Activated CD8-positive, alpha-beta memory T cell treated with anti-CD3 and anti-CD28 coated beads, Interleukin-2, amount 50 U/mL, for 24 hours (primary cell): ENCODE measurements around the gene RPTOR.
"Not testable (repeated sequence)": the region's sequence is repeated elsewhere in the genome, so short reads cannot be mapped to it uniquely, and the experiment has no call there.

Source experiments
- DNase-seq: peaks from one replicate; pipeline ENCODE4 v3.0.0-alpha.2; 2020; ENCODE audit errors: extremely low read depth

Gene RPTOR

GRCh38 chr17:80616705-80617104 lies 72.1 kb downstream of the RPTOR start:
- no peak for DNase-seq

GRCh38 chr17:80618304-80618703 lies 73.7 kb downstream of the RPTOR start:
- DNase-seq, result no peak

- no peak for DNase-seq
Observed at GRCh38 chr17:80619535-80620235, 75.0 kb downstream of the RPTOR start.

GRCh38 chr17:80621335-80621996 lies 76.8 kb downstream of the RPTOR start:
- DNase-seq, result no peak

GRCh38 chr17:80621997-80622357 lies 77.3 kb downstream of the RPTOR start:
- DNase-seq, result no peak

GRCh38 chr17:80624864-80625263 lies 80.2 kb downstream of the RPTOR start:
- no peak for DNase-seq

GRCh38 chr17:80625627-80626026 lies 81.0 kb downstream of the RPTOR start:
- DNase-seq, result no peak

- DNase-seq, result not testable (repeated sequence)
Observed at GRCh38 chr17:80628881-80629280, 84.2 kb downstream of the RPTOR start.

- no peak for DNase-seq
Observed at GRCh38 chr17:80629298-80630028, 84.8 kb downstream of the RPTOR start.

GRCh38 chr17:80630560-80631120 lies 86.0 kb downstream of the RPTOR start:
- no peak for DNase-seq

- no peak for DNase-seq
Observed at GRCh38 chr17:80631142-80632045, 86.8 kb downstream of the RPTOR start.

- no peak for DNase-seq
Observed at GRCh38 chr17:80632046-80632581, 87.5 kb downstream of the RPTOR start.

GRCh38 chr17:80633207-80633606 lies 88.6 kb downstream of the RPTOR start:
- no peak for DNase-seq

- no peak for DNase-seq
Observed at GRCh38 chr17:80633994-80634566, 89.4 kb downstream of the RPTOR start.

GRCh38 chr17:80636361-80637018 lies 91.9 kb downstream of the RPTOR start:
- DNase-seq, result no peak

GRCh38 chr17:80637048-80637781 lies 92.6 kb downstream of the RPTOR start:
- DNase-seq, result no peak

- no peak for DNase-seq
Observed at GRCh38 chr17:80639658-80640057, 95.0 kb downstream of the RPTOR start.

- DNase-seq, result no peak
Observed at GRCh38 chr17:80640366-80641084, 95.9 kb downstream of the RPTOR start.
